ENCODE data around the gene BID.

DNA sequence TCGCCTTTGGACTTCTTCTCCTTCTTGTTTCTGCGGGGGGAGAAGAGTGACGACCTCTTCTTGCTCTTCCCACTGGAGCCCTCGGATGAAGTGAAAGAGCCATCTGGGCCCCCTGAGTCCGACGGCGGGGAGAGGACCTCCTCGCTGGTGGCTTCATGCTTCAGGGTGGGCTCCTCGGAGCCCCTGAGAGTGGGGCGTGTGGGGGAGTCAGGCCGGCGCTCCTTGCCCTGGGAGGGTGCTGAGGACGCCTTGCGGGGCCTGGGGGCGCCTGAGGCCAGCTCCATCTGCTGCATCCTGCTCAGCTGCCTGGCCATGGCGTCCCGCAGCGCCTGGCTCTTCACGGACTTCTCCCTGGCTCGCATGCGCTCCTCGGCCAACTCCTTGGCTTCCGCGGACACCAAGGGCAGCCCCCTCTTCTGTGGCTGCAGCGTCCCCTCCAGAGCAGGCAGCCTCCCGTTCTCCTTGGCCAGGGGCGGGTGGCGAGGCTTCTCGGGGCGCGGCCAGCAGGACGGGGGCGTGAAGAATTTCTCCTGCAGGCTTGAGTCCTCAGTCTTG is 43.3 kb upstream of the BID start:
- TF ChIP-seq, protein P1, sequence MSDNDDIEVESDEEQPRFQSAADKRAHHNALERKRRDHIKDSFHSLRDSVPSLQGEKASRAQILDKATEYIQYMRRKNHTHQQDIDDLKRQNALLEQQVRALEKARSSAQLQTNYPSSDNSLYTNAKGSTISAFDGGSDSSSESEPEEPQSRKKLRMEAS (CRISPR knock-in tag; IDR thresholded peaks at IDR 0.05): no peak
- TF ChIP-seq, protein P2, sequence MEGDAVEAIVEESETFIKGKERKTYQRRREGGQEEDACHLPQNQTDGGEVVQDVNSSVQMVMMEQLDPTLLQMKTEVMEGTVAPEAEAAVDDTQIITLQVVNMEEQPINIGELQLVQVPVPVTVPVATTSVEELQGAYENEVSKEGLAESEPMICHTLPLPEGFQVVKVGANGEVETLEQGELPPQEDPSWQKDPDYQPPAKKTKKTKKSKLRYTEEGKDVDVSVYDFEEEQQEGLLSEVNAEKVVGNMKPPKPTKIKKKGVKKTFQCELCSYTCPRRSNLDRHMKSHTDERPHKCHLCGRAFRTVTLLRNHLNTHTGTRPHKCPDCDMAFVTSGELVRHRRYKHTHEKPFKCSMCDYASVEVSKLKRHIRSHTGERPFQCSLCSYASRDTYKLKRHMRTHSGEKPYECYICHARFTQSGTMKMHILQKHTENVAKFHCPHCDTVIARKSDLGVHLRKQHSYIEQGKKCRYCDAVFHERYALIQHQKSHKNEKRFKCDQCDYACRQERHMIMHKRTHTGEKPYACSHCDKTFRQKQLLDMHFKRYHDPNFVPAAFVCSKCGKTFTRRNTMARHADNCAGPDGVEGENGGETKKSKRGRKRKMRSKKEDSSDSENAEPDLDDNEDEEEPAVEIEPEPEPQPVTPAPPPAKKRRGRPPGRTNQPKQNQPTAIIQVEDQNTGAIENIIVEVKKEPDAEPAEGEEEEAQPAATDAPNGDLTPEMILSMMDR (IDR thresholded peaks at IDR 0.05): no peak
- TF ChIP-seq CREM (CRISPR knock-in tag; IDR thresholded peaks at IDR 0.05) (no peak), RELA (CRISPR knock-in tag; IDR thresholded peaks at IDR 0.05; ENCODE audit: borderline replicate concordance) (no peak), JUN (CRISPR knock-in tag; IDR thresholded peaks at IDR 0.05) (no peak), FOXP1 (CRISPR knock-in tag; IDR thresholded peaks at IDR 0.05; ENCODE audit: borderline replicate concordance) (no peak), FOXJ3 (CRISPR knock-in tag; IDR thresholded peaks at IDR 0.05; ENCODE audit: borderline replicate concordance) (no peak)

All from WTC11 (cell line).